SHP77 treated with DMSO at 0.1 percent for 48 hours (cell line): Measurements from ENCODE around the gene ITGAE.
"Not testable (repeated sequence)": the region's sequence is repeated elsewhere in the genome, so short reads cannot be mapped to it uniquely, and the experiment has no call there.

Experiments
- DNase-seq: peaks from one replicate; lab custom pipeline; 2025; lab: John Stamatoyannopoulos, UW

Gene ITGAE

GRCh38 chr17:3728099-3728498 is 72.9 kb downstream of the ITGAE start:
- not testable (repeated sequence) for DNase-seq

DNA sequence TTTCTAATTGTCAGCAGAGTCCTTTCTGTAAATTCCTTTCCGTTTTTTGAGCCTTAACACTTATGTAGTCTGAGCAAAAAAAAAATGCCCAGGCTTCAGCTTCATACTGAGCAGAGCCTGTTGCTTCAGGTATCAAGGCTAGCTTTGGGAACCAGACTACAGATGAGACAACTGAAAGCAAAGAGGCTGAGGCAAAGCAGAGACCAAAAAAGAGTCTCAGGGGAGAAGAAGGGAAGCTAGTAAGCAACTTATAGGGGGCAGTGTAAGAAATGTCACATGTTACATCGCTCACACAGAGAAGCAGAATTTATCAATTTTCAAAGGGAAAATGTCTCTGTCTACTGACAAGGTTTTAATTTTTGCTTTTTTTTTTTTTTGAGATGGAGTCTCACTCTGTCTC is 73.9 kb downstream of the ITGAE start:
- DNase-seq, result no peak

DNA sequence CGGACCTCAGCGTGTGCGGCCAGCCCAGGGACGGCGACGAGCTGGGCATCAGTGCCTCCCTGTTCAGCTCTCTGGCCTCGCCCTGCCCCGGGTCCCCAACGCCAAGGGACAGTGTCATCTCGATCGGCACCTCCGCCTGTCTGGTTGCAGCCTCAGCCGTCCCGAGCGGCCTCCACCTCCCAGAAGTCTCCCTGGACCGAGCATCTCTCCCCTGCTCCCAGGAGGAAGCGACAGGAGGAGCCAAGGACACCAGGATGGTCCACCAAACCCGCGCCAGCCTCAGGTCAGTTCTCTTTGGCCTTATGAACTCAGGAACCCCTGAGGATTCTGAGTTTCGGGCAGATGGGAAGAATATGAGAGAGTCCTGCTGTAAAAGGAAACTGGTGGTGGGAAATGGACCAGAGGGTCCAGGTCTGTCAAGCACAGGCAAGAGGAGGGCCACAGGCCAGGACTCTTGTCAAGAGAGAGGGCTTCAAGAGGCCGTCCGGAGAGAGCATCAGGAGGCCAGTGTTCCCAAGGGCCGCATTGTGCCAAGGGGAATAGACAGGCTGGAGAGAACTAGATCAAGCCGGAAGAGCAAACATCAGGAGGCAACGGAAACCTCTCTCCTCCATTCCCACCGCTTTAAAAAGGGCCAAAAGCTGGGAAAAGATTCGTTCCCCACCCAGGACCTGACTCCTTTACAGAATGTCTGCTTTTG is 76.5 kb downstream of the ITGAE start:
- no peak for DNase-seq

DNA sequence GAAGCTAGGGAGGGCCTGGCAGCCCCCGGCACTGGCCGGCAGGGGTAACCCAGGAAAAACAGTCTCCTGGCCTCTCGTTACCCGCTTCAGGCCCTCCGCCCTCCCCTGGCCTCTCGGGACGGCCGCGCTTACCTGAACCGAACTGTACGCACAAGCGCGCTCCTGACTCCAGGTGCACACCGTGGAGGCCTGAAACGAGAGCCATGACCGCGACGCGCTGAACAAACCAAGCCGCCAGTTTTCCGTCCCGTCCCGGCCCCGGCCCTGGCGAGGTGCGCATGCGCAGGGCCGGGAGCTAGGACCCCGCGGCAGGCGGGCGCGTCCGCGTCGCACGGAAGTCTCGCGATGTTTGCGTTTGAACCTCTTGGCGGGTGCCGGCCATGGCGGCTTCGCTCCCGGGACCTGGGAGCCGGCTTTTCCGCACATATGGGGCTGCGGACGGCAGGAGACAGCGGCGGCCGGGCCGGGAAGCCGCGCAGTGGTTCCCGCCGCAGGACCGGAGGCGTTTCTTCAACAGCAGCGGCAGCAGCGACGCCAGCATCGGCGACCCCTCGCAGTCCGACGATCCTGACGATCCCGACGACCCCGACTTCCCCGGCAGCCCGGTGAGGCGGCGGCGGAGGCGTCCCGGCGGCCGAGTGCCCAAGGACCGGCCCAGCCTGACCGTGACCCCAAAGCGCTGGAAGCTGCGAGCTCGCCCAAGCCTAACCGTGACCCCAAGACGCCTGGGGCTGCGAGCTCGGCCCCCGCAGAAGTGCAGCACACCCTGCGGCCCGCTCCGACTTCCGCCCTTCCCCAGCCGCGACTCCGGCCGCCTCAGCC is 77.2 kb downstream of the ITGAE start, which contains the start of gene HASPIN:
Gene HASPIN, plus strand, starts transcription at position 348 of the 822 bp plus-strand sequence. Its CDS starts 33 bp downstream, at position 381.
- peak; percentile 88 for DNase-seq

GRCh38 chr17:3723188-3723555 is 77.8 kb downstream of the ITGAE start:
- no peak for DNase-seq

GRCh38 chr17:3722716-3723115 is 78.3 kb downstream of the ITGAE start:
- no peak for DNase-seq

- no peak for DNase-seq
Measured at GRCh38 chr17:3719265-3719664, 81.7 kb downstream of the ITGAE start.

DNA sequence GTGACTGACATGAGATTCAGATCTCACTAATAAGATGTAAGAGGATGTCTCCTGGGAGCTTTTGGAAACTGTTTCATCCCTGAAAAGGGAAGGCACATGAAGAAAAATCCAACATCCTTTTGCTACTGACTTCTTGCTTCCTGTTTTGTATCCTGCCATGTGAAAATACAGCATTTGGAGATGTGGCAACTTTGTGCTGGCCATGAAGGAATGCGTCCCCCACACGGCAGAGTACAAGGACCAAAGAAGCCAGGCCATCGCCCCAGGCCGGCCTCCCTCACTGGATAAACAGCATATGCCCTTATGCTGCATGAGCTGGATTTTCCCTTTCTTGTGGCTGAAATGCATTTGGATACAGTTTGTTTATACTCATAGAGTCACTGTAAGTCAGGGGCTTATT is 82.8 kb downstream of the ITGAE start:
- no peak for DNase-seq

DNA sequence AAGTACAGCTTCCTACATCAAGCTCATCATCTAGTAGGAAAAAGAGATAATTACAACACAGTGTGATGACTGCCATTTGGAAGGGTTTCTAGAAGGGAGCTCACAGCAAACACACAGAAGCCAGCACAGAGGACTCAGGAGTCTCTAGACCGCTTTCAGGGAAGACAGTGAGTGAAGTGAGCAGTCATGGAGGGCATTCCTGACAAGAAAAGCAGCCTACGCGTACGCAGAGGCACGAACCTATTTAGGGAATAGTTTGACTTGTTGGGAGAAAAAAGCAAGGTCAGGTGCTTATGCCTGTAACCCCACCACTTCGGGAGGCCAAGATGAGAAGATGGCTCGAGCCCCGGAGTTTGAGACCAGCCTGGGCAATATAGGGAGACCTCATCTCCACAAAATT is 85.7 kb downstream of the ITGAE start:
- DNase-seq, result no peak

DNA sequence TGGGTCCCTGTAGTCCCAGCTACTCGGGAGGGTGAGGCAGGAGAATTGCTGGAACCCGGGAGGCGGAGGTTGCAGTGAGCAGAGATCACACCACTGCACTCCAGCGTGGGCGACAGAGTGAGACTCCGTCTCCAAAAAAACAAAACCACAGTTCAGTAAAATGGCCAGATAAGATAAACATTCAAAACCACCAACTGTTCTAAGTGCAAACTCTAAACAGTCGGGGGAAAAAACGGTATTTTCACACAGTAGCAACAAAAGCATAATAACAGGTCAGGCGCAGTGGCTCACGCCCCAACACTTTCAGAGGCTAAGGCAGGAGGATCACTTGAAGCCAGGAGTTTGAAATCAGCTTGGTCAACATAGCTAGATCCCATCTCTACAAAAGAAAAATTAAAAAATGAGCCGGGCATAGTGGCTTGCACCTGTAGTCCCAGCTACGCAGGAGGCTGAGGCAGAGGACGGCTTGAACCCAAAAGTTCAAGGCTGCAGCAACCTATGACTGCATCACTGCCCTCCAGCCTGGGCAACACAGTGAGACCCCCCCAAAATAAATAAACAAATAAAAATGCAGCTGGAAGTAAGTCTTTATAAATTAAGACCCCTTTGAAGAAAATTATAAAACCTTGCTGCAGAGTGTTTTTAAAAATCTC is 88.1 kb downstream of the ITGAE start:
- DNase-seq, result no peak

DNA sequence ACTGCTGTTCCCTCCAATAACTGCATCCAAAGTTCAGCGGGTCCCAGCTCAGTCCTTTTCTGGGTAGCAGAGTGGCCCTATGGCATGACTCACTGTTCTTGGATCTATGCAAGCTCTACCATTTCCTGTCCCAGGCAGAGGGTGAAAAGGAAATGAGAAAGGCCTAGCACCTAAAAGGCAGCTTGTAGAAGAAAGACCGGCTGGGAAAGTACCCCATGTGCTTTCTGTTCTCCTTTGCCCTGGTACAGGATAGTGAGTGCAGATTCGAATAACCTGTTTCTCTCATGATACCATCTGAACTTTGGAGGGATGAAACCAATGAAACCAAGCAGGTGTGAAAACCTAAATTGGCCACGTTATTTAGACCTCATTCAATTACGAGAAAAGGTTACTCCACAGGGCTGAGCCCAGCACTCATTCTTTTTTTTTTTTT is 90.0 kb downstream of the ITGAE start:
- DNase-seq, result no peak

- DNase-seq, result no peak
Measured at GRCh38 chr17:3708366-3708765, 92.6 kb downstream of the ITGAE start.

GRCh38 chr17:3705718-3705984 is 95.3 kb downstream of the ITGAE start:
- not testable (repeated sequence) for DNase-seq

- DNase-seq, result no peak
Measured at GRCh38 chr17:3704931-3705717, 95.9 kb downstream of the ITGAE start.

DNA sequence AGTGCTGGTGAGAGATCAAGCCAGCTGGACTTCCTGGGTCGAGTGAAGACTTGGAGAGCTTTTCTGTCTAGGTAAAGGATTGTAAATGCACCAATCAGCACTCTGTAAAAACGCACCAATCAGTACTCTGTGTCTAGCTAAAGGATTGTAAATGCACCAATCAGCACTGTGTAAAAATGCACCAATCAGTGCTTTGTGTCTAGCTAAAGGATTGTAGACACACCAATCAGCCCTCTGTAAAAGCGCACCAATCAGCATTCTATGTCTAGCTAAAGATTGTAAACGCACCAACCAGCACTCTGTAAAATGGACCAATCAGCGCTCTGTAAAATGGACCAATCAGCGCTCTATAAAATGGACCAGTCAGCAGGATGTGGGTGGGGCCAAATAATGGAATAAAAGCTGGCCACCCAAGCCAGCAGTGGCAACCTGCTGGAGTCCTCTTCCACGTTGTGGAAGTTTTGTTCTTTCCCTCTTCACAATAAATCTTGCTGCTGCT is 98.9 kb downstream of the ITGAE start:
- DNase-seq, result not testable (repeated sequence)

DNA sequence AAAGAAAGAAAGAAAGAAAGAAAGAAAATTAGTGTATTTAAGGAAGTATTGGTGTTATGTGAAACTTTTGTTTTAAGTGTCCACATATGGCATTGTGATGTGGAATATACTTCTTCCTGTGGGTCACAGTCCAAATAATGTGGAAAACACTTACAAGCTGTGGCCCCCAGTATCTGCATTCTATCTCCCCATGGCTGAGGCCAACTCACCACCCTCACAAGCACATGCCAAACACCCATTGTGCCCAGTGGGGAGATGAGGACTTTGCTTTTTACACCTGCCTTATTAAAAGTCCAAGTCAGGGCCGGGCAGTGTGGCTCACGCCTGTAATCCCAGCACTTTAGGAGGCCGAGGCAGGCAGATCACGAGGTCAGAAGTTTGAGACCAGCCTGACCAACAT is 101.0 kb downstream of the ITGAE start:
- no peak for DNase-seq

DNA sequence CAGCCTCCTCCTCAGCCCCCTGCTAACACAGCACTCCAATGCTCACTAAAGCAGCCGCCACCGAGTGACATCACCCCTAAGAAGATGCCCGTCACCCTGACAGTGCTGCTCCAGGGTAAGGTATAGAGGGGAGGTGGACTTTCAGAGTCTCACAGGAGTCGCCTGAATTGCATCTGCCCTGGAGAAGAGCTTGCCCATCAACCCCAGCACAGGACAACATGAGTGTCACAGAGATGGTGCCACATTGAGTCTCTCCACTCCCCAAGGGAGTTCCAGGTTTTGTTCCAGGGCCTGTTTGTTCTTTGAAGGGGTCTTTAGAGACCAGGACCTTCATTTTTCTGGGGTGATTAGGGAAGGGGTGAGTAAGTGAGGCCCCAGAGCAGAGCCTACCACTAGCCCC is 102.8 kb downstream of the ITGAE start:
- DNase-seq, result no peak

DNA sequence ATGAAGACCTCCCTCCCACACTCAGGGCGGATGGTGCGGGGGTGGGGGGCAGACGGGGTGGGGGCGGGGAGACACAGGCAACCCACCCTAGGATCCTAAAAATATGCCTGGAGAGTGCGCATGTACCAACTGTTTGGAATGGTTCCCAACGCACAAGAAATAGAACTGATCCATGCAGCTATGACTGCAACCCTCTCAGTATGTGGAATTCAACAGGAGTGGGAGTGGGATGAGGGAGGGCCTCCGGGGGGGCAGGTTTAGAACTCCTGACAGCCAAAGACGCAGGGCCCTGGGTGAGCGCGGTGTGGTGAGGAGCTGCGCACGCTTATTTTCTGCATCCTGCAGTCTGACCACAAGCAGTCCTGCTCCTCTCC is 103.9 kb downstream of the ITGAE start:
- no peak for DNase-seq

DNA sequence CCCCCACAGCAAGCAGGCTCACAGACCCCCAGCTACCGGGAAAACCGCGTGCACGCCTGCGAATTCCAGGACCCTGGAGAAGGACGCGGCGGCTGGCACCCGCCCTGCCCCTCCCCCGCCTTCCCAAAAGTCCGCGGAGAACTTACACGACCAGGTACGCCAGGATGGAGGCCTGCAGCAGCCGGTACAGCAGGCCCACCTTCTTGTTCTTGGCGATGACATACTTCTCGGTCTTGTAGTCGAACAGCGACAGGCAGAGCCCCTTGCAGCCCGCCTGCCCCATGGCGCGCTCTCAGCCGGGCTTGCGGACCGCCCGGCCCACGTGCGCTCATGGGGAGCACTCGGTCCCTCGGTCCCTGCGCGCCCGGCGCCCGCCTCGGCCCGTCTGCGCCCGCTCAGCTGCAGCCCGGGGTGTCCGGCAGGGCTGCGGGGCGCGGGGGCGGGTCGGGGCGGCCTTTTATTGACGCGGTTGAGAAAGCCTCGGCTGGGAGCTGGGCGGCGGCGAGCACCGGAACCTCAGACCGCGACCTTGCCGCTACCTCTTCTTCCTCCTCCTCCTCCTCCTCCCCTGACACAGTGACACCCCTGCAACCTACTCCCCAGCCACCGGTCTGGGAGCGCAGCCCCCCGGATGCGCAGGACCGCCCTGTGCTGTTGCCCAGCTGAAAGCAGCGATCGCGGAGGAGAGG is 105.1 kb downstream of the ITGAE start, which contains the start of gene P2RX5:
Gene P2RX5, minus strand, starts transcription at position 433 of the 689 bp plus-strand sequence. Its CDS starts 150 bp downstream, at position 283.
- DNase-seq, result no peak

GRCh38 chr17:3695129-3695722 is 105.8 kb downstream of the ITGAE start:
- no peak for DNase-seq

DNA sequence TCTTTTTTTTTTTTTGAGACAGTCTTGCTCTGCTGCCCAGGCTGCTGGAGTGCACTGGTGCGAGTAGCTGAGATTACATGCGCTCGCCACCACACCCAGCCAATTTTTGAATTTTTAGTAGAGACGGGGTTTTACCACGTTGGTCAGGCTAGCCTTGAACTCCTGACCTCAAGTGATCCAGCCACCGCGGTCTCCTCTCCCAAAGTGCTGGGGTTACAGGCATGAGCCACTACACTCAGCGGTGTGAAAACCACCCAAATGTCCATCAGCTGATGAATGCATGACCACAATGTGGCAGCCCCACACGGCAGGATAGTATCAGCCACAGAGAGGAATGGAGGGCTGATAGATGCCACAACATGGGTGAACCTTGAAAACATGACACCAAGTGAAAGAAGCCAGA is 107.2 kb downstream of the ITGAE start:
- DNase-seq, result no peak
